HEK293T (cell line): ENCODE measurements around the gene GRHL1.
"Not testable (repeated sequence)": the region's sequence is repeated elsewhere in the genome, so short reads cannot be mapped to it uniquely, and the experiment has no call there.

Source experiments
- CTCF ChIA-PET: fragments of 350-600 bp; formaldehyde crosslinking; extraction: SDS; loops from one replicate; lab custom pipeline; 2021; ENCODE audit warnings: antibody characterized with exemption, inconsistent platforms; lab: Yijun Ruan, JAX
- POLR2A ChIA-PET: fragments of 350-600 bp; formaldehyde crosslinking; extraction: SDS; loops from one replicate; lab custom pipeline; 2020; ENCODE audit warnings: antibody characterized with exemption, inconsistent platforms; lab: Yijun Ruan, JAX
- DNase-seq: peaks from one replicate; pipeline ENCODE4 v3.0.0; 2012; ENCODE audit warnings: mixed read lengths; ENCODE audit errors: extremely low spot score
- ARNT ChIP-seq: fragments of 450-650 bp; IDR thresholded peaks from 2 replicates; pipeline ENCODE4 v1.6.1; 2017; ENCODE audit warnings: mild to moderate bottlenecking
- BHLHE40 ChIP-seq: fragments of 450-650 bp; IDR thresholded peaks from 2 replicates; pipeline ENCODE4 v1.6.1; 2016; ENCODE audit warnings: mild to moderate bottlenecking, moderate library complexity, borderline replicate concordance
- CTBP1 ChIP-seq: fragments of 450-650 bp; IDR thresholded peaks from 2 replicates; pipeline ENCODE4 v1.6.1; 2016; ENCODE audit warnings: borderline replicate concordance
- ELF4 ChIP-seq: fragments of 450-650 bp; IDR thresholded peaks from 2 replicates; pipeline ENCODE4 v1.6.1; 2017; ENCODE audit warnings: antibody characterized with exemption
- FOXA1 ChIP-seq: fragments of 450-650 bp; IDR thresholded peaks from 2 replicates; pipeline ENCODE4 v1.6.1; 2016; ENCODE audit warnings: mild to moderate bottlenecking
- FOXK2 ChIP-seq: fragments of 450-650 bp; IDR thresholded peaks from 2 replicates; pipeline ENCODE4 v1.6.1; 2016; ENCODE audit warnings: mild to moderate bottlenecking
- FOXM1 ChIP-seq: fragments of 450-650 bp; IDR thresholded peaks from 2 replicates; pipeline ENCODE4 v1.6.1; 2017; ENCODE audit warnings: mild to moderate bottlenecking, borderline replicate concordance
- HDGF ChIP-seq: fragments of 450-650 bp; IDR thresholded peaks from 2 replicates; pipeline ENCODE4 v1.6.1; 2017; ENCODE audit warnings: antibody characterized with exemption, borderline replicate concordance
- L3MBTL2 ChIP-seq: fragments of 450-650 bp; conservative IDR thresholded peaks from 2 replicates; pipeline ENCODE4 v1.6.1; 2016; ENCODE audit warnings: mild to moderate bottlenecking
- LEF1 ChIP-seq: fragments of 450-650 bp; IDR thresholded peaks from 2 replicates; pipeline ENCODE4 v1.6.1; 2017; ENCODE audit warnings: mild to moderate bottlenecking, borderline replicate concordance
- NFRKB ChIP-seq: fragments of 450-650 bp; IDR thresholded peaks from 2 replicates; pipeline ENCODE4 v1.6.1; 2016; ENCODE audit warnings: mild to moderate bottlenecking, moderate library complexity
- PKNOX1 ChIP-seq: fragments of 450-650 bp; IDR thresholded peaks from 2 replicates; pipeline ENCODE4 v1.6.1; 2016
- SP1 ChIP-seq: fragments of 450-650 bp; IDR thresholded peaks from 2 replicates; pipeline ENCODE4 v1.6.1; 2017
- SUZ12 ChIP-seq: fragments of 450-650 bp; IDR thresholded peaks from 2 replicates; pipeline ENCODE4 v1.6.1; 2016; ENCODE audit warnings: mild to moderate bottlenecking
- TARDBP ChIP-seq: fragments of 450-650 bp; IDR thresholded peaks from 2 replicates; pipeline ENCODE4 v1.6.1; 2016
- ZNF384 ChIP-seq: fragments of 450-650 bp; IDR thresholded peaks from 2 replicates; pipeline ENCODE4 v1.6.1; 2016

Gene GRHL1

GRCh38 chr2:10027660-10028330 is 76.3 kb downstream of the GRHL1 start:
- POLR2A ChIA-PET = no interaction called here
- CTCF ChIA-PET = no interaction called here
- DNase-seq = no peak
- TF ChIP-seq HDGF = no peak
- TF ChIP-seq SUZ12 = no peak
- TF ChIP-seq CTBP1 = no peak
- no peak for TF ChIP-seq TARDBP
- TF ChIP-seq NFRKB = no peak
- TF ChIP-seq SP1 = no peak
- TF ChIP-seq FOXA1 = no peak
- TF ChIP-seq FOXM1 = no peak
- TF ChIP-seq PKNOX1 = no peak
- TF ChIP-seq FOXK2 = no peak
- TF ChIP-seq ELF4 = no peak
- no peak for TF ChIP-seq LEF1

GRCh38 chr2:10028407-10028987 is 77.0 kb downstream of the GRHL1 start:
- no peak for DNase-seq
- no peak for TF ChIP-seq NFRKB
- no peak for TF ChIP-seq FOXM1
- TF ChIP-seq BHLHE40 = no peak
- no peak for TF ChIP-seq TARDBP
- no peak for TF ChIP-seq SUZ12
- TF ChIP-seq ARNT = no peak
- TF ChIP-seq ELF4 = no peak
- no peak for TF ChIP-seq PKNOX1
- no peak for TF ChIP-seq CTBP1
- TF ChIP-seq HDGF = no peak
- TF ChIP-seq ZNF384 = no peak
- no peak for TF ChIP-seq SP1
- no peak for TF ChIP-seq FOXK2
- no peak for TF ChIP-seq LEF1
- TF ChIP-seq FOXA1 = no peak
- POLR2A ChIA-PET = no interaction called here
- CTCF ChIA-PET = no interaction called here

- ChIA-PET CTCF (no interaction called here), POLR2A (no interaction called here)
- no peak for DNase-seq
- TF ChIP-seq ZNF384 (no peak), LEF1 (no peak), L3MBTL2 (no peak), BHLHE40 (no peak), SUZ12 (no peak), CTBP1 (no peak), FOXA1 (no peak), FOXM1 (no peak), ARNT (no peak), NFRKB (no peak), TARDBP (no peak)
These were observed 77.7 kb downstream of the GRHL1 start for GRCh38 chr2:10028988-10029874.

- DNase-seq = no peak
- CTCF ChIA-PET = no interaction called here
- POLR2A ChIA-PET = no interaction called here
- TF ChIP-seq NFRKB = no peak
- TF ChIP-seq FOXA1 = no peak
- no peak for TF ChIP-seq ARNT
- TF ChIP-seq ZNF384 = no peak
- no peak for TF ChIP-seq ELF4
- TF ChIP-seq TARDBP = no peak
- TF ChIP-seq HDGF = no peak
- TF ChIP-seq SUZ12 = no peak
- no peak for TF ChIP-seq L3MBTL2
- TF ChIP-seq PKNOX1 = no peak
- no peak for TF ChIP-seq CTBP1
- TF ChIP-seq SP1 = no peak
These were observed 78.4 kb downstream of the GRHL1 start for GRCh38 chr2:10029875-10030223.

- ChIA-PET POLR2A (no interaction called here), CTCF (interaction anchor here (0.6 to 1.0 kb wide), 2 partner anchors 18 to 42 kb away, joined by 3 to 7 read pairs; no protein-coding TSS in a partner anchor)
- no peak for TF ChIP-seq ARNT
- no peak for TF ChIP-seq FOXA1
- no peak for TF ChIP-seq BHLHE40
- TF ChIP-seq L3MBTL2 = no peak
- no peak for TF ChIP-seq SP1
- no peak for TF ChIP-seq NFRKB
- no peak for TF ChIP-seq HDGF
- TF ChIP-seq SUZ12 = no peak
- no peak for TF ChIP-seq PKNOX1
- DNase-seq = no peak
These were observed 78.8 kb downstream of the GRHL1 start for GRCh38 chr2:10030311-10030736.

- POLR2A ChIA-PET, DNase-seq: not testable (repeated sequence)
- CTCF ChIA-PET = interaction anchor here (0.6 to 1.0 kb wide), 2 partner anchors 18 to 41 kb away, joined by 3 to 7 read pairs; no protein-coding TSS in a partner anchor
These were observed 79.3 kb downstream of the GRHL1 start for GRCh38 chr2:10030798-10031197.
